Testis (tissue), 2 donors: ENCODE data around the gene MRLN.

Experiments used
- CTCF ChIP-seq, 3 experiments: fragments of 450-650 bp in 2 of 3; fragments of 200-600 bp in 1 of 3; sonication (generic) in 1 of 3; IDR thresholded peaks; one replicate each; pipeline ENCODE4 v1.5.1; 2016 to 2019; ENCODE audit warnings: antibody characterized with exemption in 3 of 3, mild to moderate bottlenecking in 2 of 3, moderate library complexity in 1 of 3
- POLR2A ChIP-seq: fragments of 450-650 bp; IDR thresholded peaks from one replicate; pipeline ENCODE4 v1.6.1; 2017; ENCODE audit warnings: antibody characterized with exemption, mild to moderate bottlenecking, moderate library complexity

GRCh38 chr10:59706851-59707797 is 46.1 kb downstream of the MRLN start:
- TF ChIP-seq CTCF (IDR thresholded peaks at IDR 0.05) (no peak), POLR2A (no peak)
